WI38 (cell line): ENCODE measurements around the gene C1orf21.

Experiments
- H3K4me3 ChIP-seq: 2 replicates; pipeline ENCODE4 v1.5.1; 2011; ENCODE audit warnings: low read depth, mild to moderate bottlenecking, control low read depth, low read length
- TF ChIP-seq, protein P1 (sequence below): IDR thresholded peaks from 2 replicates; pipeline ENCODE4 v1.5.1; 2012; ENCODE audit warnings: low read depth, mild to moderate bottlenecking, control low read depth, low read length

Gene C1orf21

DNA sequence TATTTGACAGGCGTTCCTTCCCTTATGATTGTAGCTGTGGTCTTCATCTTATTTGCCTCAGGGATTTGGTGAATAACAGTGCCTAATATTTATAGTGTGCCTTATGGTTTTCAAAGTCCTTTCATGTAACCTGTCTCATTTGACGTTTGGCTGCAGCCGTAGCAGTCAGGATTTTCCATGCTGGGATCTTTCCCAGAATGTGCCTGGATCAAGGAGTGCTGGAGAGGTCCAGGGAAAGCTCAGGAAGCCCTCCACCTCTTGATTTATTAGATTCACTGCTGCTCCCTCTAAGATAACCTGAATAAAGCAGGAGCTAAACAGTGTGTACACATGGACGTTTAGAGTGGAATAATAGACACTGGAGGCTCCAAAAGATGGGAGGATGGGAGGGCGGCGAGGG is 5.2 kb downstream of the C1orf21 start:
- H3K4me3 ChIP-seq, result no peak overlapping the region
- TF ChIP-seq, protein P1, sequence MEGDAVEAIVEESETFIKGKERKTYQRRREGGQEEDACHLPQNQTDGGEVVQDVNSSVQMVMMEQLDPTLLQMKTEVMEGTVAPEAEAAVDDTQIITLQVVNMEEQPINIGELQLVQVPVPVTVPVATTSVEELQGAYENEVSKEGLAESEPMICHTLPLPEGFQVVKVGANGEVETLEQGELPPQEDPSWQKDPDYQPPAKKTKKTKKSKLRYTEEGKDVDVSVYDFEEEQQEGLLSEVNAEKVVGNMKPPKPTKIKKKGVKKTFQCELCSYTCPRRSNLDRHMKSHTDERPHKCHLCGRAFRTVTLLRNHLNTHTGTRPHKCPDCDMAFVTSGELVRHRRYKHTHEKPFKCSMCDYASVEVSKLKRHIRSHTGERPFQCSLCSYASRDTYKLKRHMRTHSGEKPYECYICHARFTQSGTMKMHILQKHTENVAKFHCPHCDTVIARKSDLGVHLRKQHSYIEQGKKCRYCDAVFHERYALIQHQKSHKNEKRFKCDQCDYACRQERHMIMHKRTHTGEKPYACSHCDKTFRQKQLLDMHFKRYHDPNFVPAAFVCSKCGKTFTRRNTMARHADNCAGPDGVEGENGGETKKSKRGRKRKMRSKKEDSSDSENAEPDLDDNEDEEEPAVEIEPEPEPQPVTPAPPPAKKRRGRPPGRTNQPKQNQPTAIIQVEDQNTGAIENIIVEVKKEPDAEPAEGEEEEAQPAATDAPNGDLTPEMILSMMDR, result no peak

GRCh38 chr1:184392779-184393522 is 6.1 kb downstream of the C1orf21 start:
- H3K4me3 ChIP-seq, result no peak overlapping the region
- TF ChIP-seq, protein P1, result no peak

GRCh38 chr1:184393962-184394361 is 7.1 kb downstream of the C1orf21 start:
- TF ChIP-seq, protein P1, result no peak

DNA sequence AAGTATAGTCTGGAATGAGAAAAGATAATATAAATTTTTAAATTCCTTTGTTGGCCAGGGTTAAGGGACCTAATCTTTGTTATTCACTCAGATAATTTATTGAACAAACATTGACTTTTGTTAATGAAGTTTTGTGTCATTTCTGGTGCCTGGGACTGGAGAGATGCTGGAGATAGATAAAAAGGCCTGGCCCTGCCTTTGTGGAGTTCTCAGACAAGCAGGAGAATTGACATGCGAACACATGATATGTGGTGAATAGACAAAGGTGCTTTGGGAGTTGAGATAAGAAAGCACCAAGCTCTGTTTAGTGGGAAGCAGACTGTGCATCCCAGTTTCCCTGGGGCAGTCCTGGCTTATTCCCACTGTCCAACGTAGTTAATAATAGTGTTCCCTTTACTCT is 8.5 kb downstream of the C1orf21 start:
- TF ChIP-seq, protein P1, result no peak

More at GRCh38 chr1:184393962-184394361, 7.1 kb downstream of the C1orf21 start:
- H3K4me3 ChIP-seq, result no peak overlapping the region

DNA sequence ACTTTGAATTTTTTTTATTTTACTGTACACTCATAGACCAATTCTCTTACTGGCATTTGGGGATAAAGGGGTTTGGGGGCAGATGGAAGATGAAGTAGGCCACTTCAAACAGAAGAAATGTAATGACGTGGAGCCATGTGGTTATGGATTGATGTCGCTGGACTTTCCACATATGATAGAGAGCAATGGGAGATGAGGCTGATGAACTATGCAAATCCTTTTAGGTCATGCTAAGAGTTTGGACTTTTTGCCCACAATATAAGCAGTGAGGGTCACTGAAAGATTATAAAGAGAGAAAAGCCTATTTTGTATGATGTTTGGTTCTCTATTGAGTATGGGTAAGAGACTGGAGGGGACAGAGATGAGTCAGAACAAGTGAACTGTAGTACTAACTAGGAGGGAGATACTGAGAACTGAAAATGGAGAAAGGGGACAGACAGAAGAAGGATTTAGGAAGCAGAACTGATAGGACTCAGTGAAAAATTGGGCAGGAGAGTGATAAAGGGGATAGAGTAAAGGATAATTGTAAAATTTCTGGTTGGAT is 9.2 kb downstream of the C1orf21 start:
- TF ChIP-seq, protein P1, result no peak
- no peak overlapping the region for H3K4me3 ChIP-seq

More for the DNA sequence above, 8.5 kb downstream of the C1orf21 start:
- no peak overlapping the region for H3K4me3 ChIP-seq

- TF ChIP-seq, protein P1, result no peak
- H3K4me3 ChIP-seq, result no peak overlapping the region
Measured at GRCh38 chr1:184399192-184399847, 12.5 kb downstream of the C1orf21 start.
